Measurements from ENCODE around the gene HIP1.
A peak's percentile ranks its signal among the peaks of the same experiment; 100 is the strongest.
"Not testable (repeated sequence)": the region's sequence is repeated elsewhere in the genome, so short reads cannot be mapped to it uniquely, and the experiment has no call there.

HIP1 gene

DNA sequence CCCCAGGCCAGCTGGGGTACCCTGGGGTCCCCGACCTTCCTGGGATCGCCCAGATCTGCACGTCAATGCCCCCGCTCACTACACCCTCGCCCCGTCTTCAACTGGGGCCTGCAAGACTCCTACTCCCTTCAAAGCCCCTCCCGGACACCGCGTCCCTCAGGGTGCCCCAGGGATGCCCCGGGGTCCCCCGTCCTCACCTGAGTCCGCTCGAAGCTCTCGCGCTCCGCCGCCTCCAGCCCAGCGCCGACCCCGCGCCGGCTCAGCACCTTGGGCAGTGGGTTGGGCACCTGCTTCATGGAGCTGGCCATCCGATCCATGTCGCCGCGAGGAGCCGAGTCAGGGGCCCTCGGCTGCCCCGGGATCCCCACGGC, at the start of gene HIP1:
Gene HIP1 (minus strand): TSS at position 338 of the 371 bp plus-strand sequence. CDS start 21 bp downstream, at position 317.
- no peak for DNase-seq (ENCODE audit: low spot score)
- Histone ChIP-seq H3K27ac (ENCODE audit: poor library complexity, severe bottlenecking) (peak within 1 kb of the TSS; percentile 17), H3K4me3 (ENCODE audit: severe bottlenecking) (peak within 1 kb of the TSS; percentile 93), H3K4me1 (ENCODE audit: insufficient read depth, poor library complexity, severe bottlenecking) (no peaks in the 10 kb centered on the region), H3K36me3 (ENCODE audit: low read depth) (no peaks in the 10 kb centered on the region), H3K9me3 (ENCODE audit: severe bottlenecking) (no peaks in the 10 kb centered on the region), H3K27me3 (ENCODE audit: insufficient read depth, poor library complexity, severe bottlenecking) (no peaks in the 10 kb centered on the region)
- TF ChIP-seq, protein P1, sequence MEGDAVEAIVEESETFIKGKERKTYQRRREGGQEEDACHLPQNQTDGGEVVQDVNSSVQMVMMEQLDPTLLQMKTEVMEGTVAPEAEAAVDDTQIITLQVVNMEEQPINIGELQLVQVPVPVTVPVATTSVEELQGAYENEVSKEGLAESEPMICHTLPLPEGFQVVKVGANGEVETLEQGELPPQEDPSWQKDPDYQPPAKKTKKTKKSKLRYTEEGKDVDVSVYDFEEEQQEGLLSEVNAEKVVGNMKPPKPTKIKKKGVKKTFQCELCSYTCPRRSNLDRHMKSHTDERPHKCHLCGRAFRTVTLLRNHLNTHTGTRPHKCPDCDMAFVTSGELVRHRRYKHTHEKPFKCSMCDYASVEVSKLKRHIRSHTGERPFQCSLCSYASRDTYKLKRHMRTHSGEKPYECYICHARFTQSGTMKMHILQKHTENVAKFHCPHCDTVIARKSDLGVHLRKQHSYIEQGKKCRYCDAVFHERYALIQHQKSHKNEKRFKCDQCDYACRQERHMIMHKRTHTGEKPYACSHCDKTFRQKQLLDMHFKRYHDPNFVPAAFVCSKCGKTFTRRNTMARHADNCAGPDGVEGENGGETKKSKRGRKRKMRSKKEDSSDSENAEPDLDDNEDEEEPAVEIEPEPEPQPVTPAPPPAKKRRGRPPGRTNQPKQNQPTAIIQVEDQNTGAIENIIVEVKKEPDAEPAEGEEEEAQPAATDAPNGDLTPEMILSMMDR (IDR thresholded peaks at IDR 0.05; ENCODE audit: poor library complexity, severe bottlenecking): no peak
- peak; percentile 9; the same call in 2 of the 3 replicates for ATAC-seq (ENCODE audit: low read depth)

DNA sequence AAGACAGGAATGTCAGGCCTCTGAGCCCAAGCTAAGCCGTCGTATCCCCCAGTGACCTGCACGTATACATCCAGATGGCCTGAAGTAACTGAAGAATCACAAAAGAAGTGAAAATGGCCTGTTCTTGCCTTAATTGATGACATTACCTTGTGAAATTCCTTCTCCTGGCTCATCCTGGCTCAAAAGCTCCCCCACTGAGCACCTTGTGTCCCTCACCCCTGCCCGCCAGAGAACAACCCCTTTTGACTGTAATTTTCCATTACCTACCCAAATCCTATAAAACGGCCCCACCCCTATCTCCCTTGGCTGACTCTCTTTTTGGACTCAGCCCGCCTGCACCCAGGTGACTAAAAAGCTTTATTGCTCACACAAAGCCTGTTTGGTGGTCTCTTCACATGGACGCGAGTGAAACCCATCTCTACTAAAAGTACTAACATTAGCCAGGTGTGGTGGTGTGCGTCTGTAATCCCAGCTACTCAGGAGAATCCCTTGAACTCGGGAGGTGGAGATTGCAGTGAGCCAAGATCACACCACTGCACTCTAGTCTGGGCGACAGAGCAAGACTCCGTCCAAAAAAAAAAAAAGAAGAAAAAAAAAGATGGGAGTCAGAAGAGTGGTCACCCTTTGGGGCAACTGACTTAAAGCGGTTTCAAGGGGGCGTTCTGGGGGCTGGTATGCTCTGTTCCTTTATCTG, 49.6 kb upstream of the HIP1 start:
- H3K9me3 ChIP-seq (ENCODE audit: severe bottlenecking); H3K27me3 ChIP-seq (ENCODE audit: insufficient read depth, poor library complexity, severe bottlenecking); DNase-seq (ENCODE audit: low spot score); H3K4me1 ChIP-seq (ENCODE audit: insufficient read depth, poor library complexity, severe bottlenecking); H3K36me3 ChIP-seq (ENCODE audit: low read depth); H3K4me3 ChIP-seq (ENCODE audit: severe bottlenecking); ATAC-seq (ENCODE audit: low read depth); H3K27ac ChIP-seq (ENCODE audit: poor library complexity, severe bottlenecking): not testable (repeated sequence)

DNA sequence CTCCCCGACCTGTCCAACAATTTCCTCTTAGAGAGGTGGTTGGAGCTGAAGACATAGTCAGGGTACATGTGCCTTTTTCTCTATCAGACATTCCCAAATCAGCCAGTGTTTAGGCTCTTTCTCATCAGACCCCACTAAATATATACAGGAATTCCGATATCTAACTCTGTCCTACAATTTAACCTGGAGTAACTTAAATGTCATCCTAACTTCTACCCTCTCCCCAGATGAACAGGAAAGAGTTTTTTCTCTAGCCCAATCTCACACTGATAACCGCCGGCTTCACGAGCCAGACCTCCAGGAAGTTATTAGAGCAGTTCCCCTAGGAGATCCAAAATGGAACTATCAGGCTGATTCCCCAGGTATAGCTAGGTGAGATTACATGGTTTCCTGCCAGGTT, 44.3 kb upstream of the HIP1 start:
- H3K36me3 ChIP-seq (ENCODE audit: low read depth); ATAC-seq (ENCODE audit: low read depth); DNase-seq (ENCODE audit: low spot score); H3K27ac ChIP-seq (ENCODE audit: poor library complexity, severe bottlenecking); H3K4me1 ChIP-seq (ENCODE audit: insufficient read depth, poor library complexity, severe bottlenecking); H3K9me3 ChIP-seq (ENCODE audit: severe bottlenecking); H3K27me3 ChIP-seq (ENCODE audit: insufficient read depth, poor library complexity, severe bottlenecking); H3K4me3 ChIP-seq (ENCODE audit: severe bottlenecking): not testable (repeated sequence)

DNA sequence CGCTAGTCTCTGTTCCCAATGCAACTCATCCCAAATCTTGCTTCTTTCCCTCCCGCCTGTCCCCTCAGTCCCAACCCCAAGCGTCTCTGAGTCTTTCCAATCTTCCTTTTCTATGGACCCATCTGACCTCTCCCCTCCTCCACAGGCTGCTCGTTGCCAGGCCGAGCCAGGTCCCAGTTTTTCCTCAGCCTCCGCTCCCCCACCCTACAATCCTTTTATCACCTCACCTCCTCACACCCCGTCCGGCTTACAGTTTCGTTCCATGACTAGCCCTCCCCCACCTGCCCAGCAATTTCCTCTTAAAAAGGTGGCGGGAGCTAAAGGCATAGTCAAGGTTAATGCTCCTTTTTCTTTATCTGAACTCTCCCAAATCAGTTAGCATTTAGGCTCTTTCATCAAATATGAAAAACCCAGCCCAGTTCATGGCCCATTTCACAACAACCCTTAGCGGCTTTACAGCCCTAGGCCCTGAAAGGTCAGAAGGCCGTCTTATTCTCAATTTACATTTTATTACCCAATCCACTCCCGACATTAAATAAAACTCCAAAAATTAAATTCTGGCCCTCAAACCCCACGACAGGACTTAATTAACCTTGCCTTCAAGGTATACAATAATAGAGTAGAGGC, 42.0 kb upstream of the HIP1 start:
- H3K27me3 ChIP-seq (ENCODE audit: insufficient read depth, poor library complexity, severe bottlenecking); DNase-seq (ENCODE audit: low spot score); ATAC-seq (ENCODE audit: low read depth); H3K27ac ChIP-seq (ENCODE audit: poor library complexity, severe bottlenecking); H3K9me3 ChIP-seq (ENCODE audit: severe bottlenecking); H3K4me3 ChIP-seq (ENCODE audit: severe bottlenecking); H3K4me1 ChIP-seq (ENCODE audit: insufficient read depth, poor library complexity, severe bottlenecking); H3K36me3 ChIP-seq (ENCODE audit: low read depth): not testable (repeated sequence)

DNA sequence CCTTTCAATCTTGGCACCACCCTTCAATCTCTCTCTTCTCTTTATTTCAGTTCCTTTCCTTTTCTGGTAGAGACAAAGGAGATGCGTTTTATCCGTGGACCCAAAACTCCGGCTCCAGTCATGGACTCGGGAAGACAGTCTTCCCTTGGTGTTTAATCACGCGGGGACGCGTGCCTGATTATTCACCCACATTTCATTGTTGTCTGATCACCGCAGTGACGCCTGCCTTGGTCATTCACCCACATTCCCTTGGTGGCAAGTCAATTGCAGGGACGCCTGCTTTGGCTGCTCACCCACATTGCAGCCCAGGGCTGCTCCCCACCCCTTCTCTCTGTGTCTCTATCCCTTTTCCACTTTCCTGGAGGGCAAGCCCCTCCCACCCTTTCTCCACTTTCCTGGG, 40.8 kb upstream of the HIP1 start:
- H3K4me3 ChIP-seq (ENCODE audit: severe bottlenecking); ATAC-seq (ENCODE audit: low read depth); H3K4me1 ChIP-seq (ENCODE audit: insufficient read depth, poor library complexity, severe bottlenecking); DNase-seq (ENCODE audit: low spot score); H3K36me3 ChIP-seq (ENCODE audit: low read depth); H3K27ac ChIP-seq (ENCODE audit: poor library complexity, severe bottlenecking); H3K27me3 ChIP-seq (ENCODE audit: insufficient read depth, poor library complexity, severe bottlenecking); H3K9me3 ChIP-seq (ENCODE audit: severe bottlenecking): not testable (repeated sequence)

DNA sequence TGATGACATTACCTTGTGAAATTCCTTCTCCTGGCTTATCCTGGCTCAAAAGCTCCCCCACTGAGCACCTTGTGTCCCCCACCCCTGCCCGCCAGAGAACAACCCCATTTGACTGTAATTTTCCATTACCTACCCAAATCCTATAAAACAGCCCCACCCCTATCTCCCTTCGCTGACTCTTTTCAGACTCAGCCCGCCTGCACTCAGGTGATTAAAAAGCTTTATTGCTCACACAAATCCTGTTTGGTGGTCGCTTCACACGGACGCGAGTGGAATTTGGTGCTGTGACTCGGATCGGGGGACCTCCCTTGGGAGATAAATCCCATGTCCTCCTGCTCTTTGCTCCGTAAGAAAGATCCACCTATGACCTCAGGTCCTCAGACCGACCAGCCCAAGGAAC, 40.3 kb upstream of the HIP1 start:
- H3K4me3 ChIP-seq (ENCODE audit: severe bottlenecking); H3K36me3 ChIP-seq (ENCODE audit: low read depth); H3K27ac ChIP-seq (ENCODE audit: poor library complexity, severe bottlenecking); H3K9me3 ChIP-seq (ENCODE audit: severe bottlenecking); H3K27me3 ChIP-seq (ENCODE audit: insufficient read depth, poor library complexity, severe bottlenecking); H3K4me1 ChIP-seq (ENCODE audit: insufficient read depth, poor library complexity, severe bottlenecking); DNase-seq (ENCODE audit: low spot score); ATAC-seq (ENCODE audit: low read depth): not testable (repeated sequence)

DNA sequence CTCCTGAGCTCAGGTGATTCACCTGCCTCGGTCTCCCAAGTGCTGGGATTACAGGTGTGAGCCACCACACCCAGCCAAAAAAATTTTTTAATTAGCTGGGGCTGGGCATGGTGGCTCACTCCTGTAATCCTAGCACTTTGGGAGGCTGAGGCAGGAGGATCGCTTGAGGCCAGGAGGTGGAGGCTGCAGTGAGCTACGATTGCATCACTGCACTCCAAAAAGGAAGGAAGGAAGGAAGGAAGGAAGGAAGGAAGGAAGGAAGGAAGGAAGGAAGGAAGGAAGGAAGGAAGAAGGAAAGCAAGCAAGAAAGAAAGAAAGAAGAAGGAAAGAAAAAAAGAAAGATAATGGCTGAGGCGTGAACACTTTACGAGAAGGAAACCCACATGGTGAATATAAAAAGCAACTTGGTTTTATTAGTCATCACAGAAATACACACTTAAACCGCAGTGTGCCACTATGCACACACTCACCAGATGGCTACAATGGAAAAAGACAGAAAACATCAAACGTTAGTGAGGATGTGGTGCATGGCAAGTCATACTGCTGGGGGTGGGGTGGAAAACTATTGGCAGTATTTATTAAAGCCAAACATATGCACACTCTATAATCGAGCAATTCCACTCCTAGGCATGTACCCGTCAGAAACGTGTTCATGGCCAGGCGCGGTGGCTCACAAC, 37.7 kb upstream of the HIP1 start:
- ATAC-seq (ENCODE audit: low read depth): peak; percentile 45; the same call in 2 of the 3 replicates
- DNase-seq (ENCODE audit: low spot score): no peak
- TF ChIP-seq, protein P1 (IDR thresholded peaks at IDR 0.05; ENCODE audit: poor library complexity, severe bottlenecking): peak; percentile 25
- no peaks in the 10 kb centered on the region for H3K9me3 ChIP-seq (ENCODE audit: severe bottlenecking)
- no peaks in the 10 kb centered on the region for H3K27me3 ChIP-seq (ENCODE audit: insufficient read depth, poor library complexity, severe bottlenecking)
- H3K4me1 ChIP-seq (ENCODE audit: insufficient read depth, poor library complexity, severe bottlenecking): peaks cover 7% of the 10 kb centered on the region
- no peak overlapping the region for H3K4me3 ChIP-seq (ENCODE audit: severe bottlenecking)
- H3K27ac ChIP-seq (ENCODE audit: poor library complexity, severe bottlenecking): no peak overlapping the region
- no peaks in the 10 kb centered on the region for H3K36me3 ChIP-seq (ENCODE audit: low read depth)

DNA sequence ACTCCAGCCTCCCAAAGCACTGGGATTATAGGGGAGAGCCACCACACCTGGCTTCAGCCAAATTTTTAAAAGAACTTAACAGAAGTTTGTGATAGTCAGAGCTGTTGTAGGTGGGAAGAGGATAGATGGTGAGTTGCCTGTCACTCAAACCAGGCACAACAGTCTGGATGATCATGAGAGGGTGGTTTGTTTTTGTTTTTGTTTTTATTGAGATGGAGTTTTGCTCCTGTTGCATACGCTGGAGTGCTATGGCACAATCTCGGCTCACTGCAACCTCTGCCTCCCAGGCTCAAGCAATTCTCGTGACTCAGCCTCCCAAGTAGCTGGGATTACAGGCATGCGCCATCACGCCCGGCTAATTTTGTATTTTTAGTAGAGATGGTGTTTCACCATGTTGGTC, 35.2 kb upstream of the HIP1 start:
- not testable (repeated sequence) for H3K36me3 ChIP-seq (ENCODE audit: low read depth); H3K4me1 ChIP-seq (ENCODE audit: insufficient read depth, poor library complexity, severe bottlenecking); ATAC-seq (ENCODE audit: low read depth); DNase-seq (ENCODE audit: low spot score); H3K4me3 ChIP-seq (ENCODE audit: severe bottlenecking); H3K27ac ChIP-seq (ENCODE audit: poor library complexity, severe bottlenecking); H3K9me3 ChIP-seq (ENCODE audit: severe bottlenecking); H3K27me3 ChIP-seq (ENCODE audit: insufficient read depth, poor library complexity, severe bottlenecking)
